ENCODE data around the gene ZNF785.
A peak's percentile ranks its signal among the peaks of the same experiment; 100 is the strongest.

Gene ZNF785

DNA sequence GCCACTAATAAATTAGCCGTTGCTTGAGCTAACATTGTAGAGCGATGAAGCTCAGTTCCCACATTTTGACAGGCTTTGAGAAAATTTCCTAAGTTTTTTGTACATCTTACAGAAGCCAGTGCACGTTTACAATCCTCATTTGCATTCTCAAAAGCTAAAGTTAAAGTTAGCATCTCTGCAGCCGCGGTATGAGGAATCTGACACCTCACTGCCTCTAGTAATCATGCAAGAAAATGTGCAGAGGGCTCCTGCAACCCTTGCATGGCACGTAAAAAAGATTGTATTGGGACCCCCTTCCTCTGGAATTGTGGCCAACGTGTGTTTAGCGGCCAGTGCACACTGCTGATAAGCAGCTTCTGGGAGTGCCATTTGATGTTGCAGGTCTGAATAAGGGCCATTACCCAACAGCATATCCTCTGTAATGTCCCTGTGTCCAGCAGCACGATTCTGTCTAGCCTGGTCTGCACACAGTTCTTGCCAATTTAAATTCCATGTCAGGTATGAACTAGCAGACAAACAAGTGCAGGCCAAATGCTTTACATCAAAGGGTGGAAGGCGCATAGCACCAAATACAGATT is 37.0 kb upstream of the ZNF785 start:
- H3K9me3 ChIP-seq (ENCODE audit: insufficient read depth, low read length), result peaks cover 11% of the 10 kb centered on the region; the same call in 1 of the 2 replicates
- no peak for DNase-seq (ENCODE audit: low read depth, low spot score)
- H3K36me3 ChIP-seq (ENCODE audit: insufficient read depth, insufficient read length, low read length), result no peaks in the 10 kb centered on the region
- TF ChIP-seq SUZ12 (IDR thresholded peaks at IDR 0.05; ENCODE audit: extremely low read depth, insufficient read depth, insufficient read length), result no peak
- TF ChIP-seq YY1 (IDR thresholded peaks at IDR 0.05; ENCODE audit: insufficient read depth, insufficient read length), result no peak
- TF ChIP-seq ZNF274 (IDR thresholded peaks at IDR 0.05; ENCODE audit: low read depth, low read length), result no peak
- H3K4me3 ChIP-seq (ENCODE audit: insufficient read length, low read depth), result no peak overlapping the region
- no peak overlapping the region for H3K9ac ChIP-seq (ENCODE audit: insufficient read length, low read depth)
- H3K4me1 ChIP-seq (ENCODE audit: insufficient read depth, insufficient read length), result no peaks in the 10 kb centered on the region
- no peaks in the 10 kb centered on the region for H3K27me3 ChIP-seq (ENCODE audit: insufficient read depth, insufficient read length)

DNA sequence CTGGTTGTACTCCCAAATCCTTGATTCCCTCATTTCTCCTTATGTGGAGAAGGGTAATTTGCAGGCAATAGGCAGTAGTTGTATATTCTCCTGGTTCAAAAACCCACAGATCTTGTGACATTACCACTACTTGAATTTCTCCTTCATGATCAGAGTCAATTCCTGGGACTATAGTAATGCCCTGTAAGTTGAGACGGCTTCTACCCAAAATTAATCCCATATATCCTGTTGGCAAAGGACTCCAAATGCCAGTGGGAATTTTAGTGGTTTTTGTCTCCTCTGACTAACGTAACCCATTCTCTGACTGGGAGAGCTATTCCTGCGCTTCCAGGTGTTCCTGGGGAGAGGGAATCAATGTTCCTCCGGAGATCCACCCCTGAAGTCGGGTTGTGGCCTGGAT is 36.3 kb upstream of the ZNF785 start:
- no peak for TF ChIP-seq ZNF274 (IDR thresholded peaks at IDR 0.05; ENCODE audit: low read depth, low read length)
- TF ChIP-seq YY1 (IDR thresholded peaks at IDR 0.05; ENCODE audit: insufficient read depth, insufficient read length), result no peak
- TF ChIP-seq SUZ12 (IDR thresholded peaks at IDR 0.05; ENCODE audit: extremely low read depth, insufficient read depth, insufficient read length), result no peak
- no peak overlapping the region for H3K4me3 ChIP-seq (ENCODE audit: insufficient read length, low read depth)
- H3K4me1 ChIP-seq (ENCODE audit: insufficient read depth, insufficient read length), result no peaks in the 10 kb centered on the region
- DNase-seq (ENCODE audit: low read depth, low spot score), result no peak
- H3K27me3 ChIP-seq (ENCODE audit: insufficient read depth, insufficient read length), result no peaks in the 10 kb centered on the region
- H3K9me3 ChIP-seq (ENCODE audit: insufficient read depth, low read length), result peaks cover 11% of the 10 kb centered on the region; the same call in 1 of the 2 replicates
- H3K36me3 ChIP-seq (ENCODE audit: insufficient read depth, insufficient read length, low read length), result no peaks in the 10 kb centered on the region
- no peak overlapping the region for H3K9ac ChIP-seq (ENCODE audit: insufficient read length, low read depth)

DNA sequence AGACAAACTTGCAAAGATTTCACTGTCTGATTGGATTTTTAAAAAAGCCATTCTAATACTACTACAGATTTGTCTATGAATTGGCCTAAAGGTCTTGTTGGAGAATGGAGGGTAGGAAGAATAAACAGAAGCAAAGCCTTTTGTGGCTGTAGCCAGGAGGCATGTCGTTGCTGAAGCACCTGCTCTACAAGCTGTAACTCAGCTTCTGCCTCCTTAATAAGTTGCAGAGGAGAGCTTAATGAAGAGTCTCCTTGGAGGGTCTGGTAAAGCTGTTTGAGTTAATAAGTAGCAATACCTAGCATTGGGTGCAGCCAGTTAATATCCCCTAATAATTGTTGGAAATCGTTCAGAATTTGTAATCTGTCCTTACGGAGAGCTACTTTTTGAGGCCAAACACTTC is 34.7 kb upstream of the ZNF785 start:
- Histone ChIP-seq H3K36me3 (ENCODE audit: insufficient read depth, insufficient read length, low read length) (no peaks in the 10 kb centered on the region), H3K9me3 (ENCODE audit: insufficient read depth, low read length) (peaks cover 11% of the 10 kb centered on the region; the same call in 1 of the 2 replicates), H3K4me3 (ENCODE audit: insufficient read length, low read depth) (no peak overlapping the region), H3K4me1 (ENCODE audit: insufficient read depth, insufficient read length) (peaks cover 3% of the 10 kb centered on the region), H3K27me3 (ENCODE audit: insufficient read depth, insufficient read length) (no peaks in the 10 kb centered on the region), H3K9ac (ENCODE audit: insufficient read length, low read depth) (no peak overlapping the region)
- DNase-seq (ENCODE audit: low read depth, low spot score), result no peak
- TF ChIP-seq SUZ12 (IDR thresholded peaks at IDR 0.05; ENCODE audit: extremely low read depth, insufficient read depth, insufficient read length), result no peak

DNA sequence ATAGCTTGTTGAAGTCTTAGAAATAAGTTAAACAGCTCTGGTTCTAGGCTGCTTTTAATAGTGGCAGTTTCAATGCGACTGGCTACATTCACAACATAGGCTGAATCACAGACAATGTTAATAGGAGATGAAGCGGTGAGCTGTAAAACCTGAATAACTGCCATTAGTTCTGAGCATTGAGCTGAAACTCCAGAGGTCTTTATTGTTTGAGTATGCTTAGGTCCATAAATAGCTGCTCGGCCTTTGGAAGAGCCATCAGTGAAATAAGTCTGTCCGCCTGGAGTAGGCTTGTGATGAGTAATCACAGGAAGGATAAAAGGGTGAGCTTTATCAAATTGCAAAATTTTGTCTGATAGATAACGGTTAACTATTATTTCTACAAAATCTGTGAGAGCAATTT is 34.1 kb upstream of the ZNF785 start:
- no peak for DNase-seq (ENCODE audit: low read depth, low spot score)
- TF ChIP-seq SUZ12 (IDR thresholded peaks at IDR 0.05; ENCODE audit: extremely low read depth, insufficient read depth, insufficient read length) (no peak), YY1 (IDR thresholded peaks at IDR 0.05; ENCODE audit: insufficient read depth, insufficient read length) (no peak), ZNF274 (IDR thresholded peaks at IDR 0.05; ENCODE audit: low read depth, low read length) (no peak)
- no peak overlapping the region for H3K4me3 ChIP-seq (ENCODE audit: insufficient read length, low read depth)
- H3K36me3 ChIP-seq (ENCODE audit: insufficient read depth, insufficient read length, low read length), result no peaks in the 10 kb centered on the region
- H3K27me3 ChIP-seq (ENCODE audit: insufficient read depth, insufficient read length), result no peaks in the 10 kb centered on the region
- H3K9ac ChIP-seq (ENCODE audit: insufficient read length, low read depth), result no peak overlapping the region
- peaks cover 3% of the 10 kb centered on the region for H3K4me1 ChIP-seq (ENCODE audit: insufficient read depth, insufficient read length)
- peaks cover 11% of the 10 kb centered on the region; the same call in 1 of the 2 replicates for H3K9me3 ChIP-seq (ENCODE audit: insufficient read depth, low read length)

DNA sequence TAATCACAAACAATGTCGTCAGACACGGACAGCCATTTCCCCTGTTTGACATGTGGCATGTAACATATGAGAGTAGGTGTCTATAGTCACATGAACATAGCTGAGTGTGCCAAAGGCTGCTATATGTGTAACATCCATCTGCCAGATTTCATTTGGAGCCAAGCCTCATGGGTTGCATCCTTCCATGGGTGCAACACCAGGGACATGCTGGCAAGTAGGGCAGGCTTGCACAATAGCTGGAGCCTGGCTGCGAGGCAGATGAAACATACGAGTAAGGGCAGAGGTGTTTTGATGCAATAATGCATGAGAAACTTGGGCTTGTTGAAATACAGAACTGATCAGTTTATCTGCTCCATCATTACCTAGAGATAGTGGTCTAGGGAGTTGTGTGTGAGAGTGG is 33.7 kb upstream of the ZNF785 start:
- Histone ChIP-seq H3K9ac (ENCODE audit: insufficient read length, low read depth) (no peak overlapping the region), H3K4me1 (ENCODE audit: insufficient read depth, insufficient read length) (peaks cover 3% of the 10 kb centered on the region), H3K36me3 (ENCODE audit: insufficient read depth, insufficient read length, low read length) (no peaks in the 10 kb centered on the region), H3K27me3 (ENCODE audit: insufficient read depth, insufficient read length) (no peaks in the 10 kb centered on the region), H3K9me3 (ENCODE audit: insufficient read depth, low read length) (peaks cover 7% of the 10 kb centered on the region; the same call in 1 of the 2 replicates), H3K4me3 (ENCODE audit: insufficient read length, low read depth) (no peak overlapping the region)
- no peak for TF ChIP-seq ZNF274 (IDR thresholded peaks at IDR 0.05; ENCODE audit: low read depth, low read length)
- TF ChIP-seq SUZ12 (IDR thresholded peaks at IDR 0.05; ENCODE audit: extremely low read depth, insufficient read depth, insufficient read length), result no peak
- TF ChIP-seq YY1 (IDR thresholded peaks at IDR 0.05; ENCODE audit: insufficient read depth, insufficient read length), result no peak
- no peak for DNase-seq (ENCODE audit: low read depth, low spot score)

DNA sequence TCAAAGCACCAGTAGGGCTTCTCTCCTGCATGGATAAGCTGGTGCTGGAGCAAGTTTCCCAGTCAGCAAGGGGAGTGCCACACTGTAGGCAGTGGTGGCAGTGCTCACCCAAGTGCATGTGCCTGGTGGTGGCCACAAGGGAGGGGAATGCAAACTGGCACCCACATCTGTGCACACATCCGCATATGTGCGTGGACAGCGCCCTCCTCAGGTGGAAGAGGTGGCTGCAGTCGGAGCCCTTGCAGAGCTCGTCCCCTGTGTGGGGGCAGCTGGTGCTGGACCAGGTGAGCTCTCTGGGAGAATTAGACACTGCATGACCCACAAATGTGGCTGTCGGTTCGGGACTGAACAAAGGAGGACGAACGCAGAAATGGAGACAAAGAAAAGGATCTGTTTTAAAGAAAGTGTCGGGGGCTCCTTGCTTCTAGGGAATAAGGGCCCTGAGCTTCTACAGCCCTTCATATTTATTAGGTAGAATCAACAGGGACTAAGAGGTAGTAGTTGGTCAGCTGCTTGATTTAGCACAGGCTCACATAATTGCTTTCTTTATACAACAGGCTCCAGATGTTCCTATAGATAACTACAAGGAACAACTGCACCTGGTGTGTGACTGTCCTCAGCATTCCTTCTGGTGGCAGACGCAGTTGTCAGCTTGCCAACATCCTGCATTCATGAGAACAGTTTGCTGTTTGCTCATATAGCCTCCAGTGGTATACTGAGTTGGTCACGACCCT is 30.0 kb upstream of the ZNF785 start:
- DNase-seq (ENCODE audit: low read depth, low spot score), result peak; percentile 68
- TF ChIP-seq YY1 (IDR thresholded peaks at IDR 0.05; ENCODE audit: insufficient read depth, insufficient read length), result no peak
- TF ChIP-seq SUZ12 (IDR thresholded peaks at IDR 0.05; ENCODE audit: extremely low read depth, insufficient read depth, insufficient read length), result no peak
- TF ChIP-seq ZNF274 (IDR thresholded peaks at IDR 0.05; ENCODE audit: low read depth, low read length), result no peak

DNA sequence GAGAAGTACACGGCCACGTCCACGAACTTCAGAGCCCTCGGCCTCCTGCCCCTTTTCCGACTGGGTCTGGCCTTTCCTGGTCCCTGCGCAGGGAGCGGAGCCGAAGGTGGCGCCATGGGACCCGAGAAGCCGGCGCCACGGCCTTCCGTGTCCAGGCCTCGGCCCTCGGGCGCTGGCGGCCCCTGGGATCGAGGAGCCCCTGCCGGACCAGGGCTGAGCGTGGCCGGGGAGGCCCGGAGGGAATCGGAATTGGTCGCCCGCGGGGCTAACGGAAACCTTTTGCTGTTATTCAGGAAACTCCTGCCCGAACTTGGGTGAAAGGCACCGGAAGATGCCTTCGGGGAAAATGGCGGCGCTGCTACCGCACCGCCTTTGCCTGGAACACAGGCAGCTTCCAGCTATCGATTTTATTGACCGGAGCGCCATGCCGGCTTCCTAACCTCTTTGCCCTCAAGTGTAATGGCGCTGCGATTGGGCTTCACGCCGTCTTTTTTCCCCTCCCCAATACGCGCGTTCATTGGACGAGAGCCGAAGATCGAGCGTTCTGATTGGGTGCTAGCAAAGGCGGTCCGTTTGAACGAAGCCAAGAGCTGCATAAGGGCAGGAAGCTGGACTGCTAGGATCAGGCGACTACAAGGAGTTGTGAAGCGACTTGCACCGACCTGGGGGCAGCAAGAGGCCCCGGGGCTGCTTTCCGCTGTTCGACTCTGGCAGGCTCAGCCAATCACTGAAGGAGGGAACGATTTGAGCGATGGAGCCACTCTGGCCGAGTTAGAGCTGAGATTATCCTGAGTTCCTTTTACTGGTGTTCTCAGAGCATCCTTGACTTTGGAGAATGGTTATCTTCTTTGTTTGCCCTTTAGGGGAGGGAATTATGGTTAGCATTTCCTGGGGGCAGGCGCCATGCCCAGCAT is 24.7 kb upstream of the ZNF785 start, which contains the start of gene ZNF689:
TSS of gene ZNF689 (minus strand) at position 464 of the 914 bp plus-strand sequence. CDS start at position 116, 348 bp downstream.
- H3K27me3 ChIP-seq (ENCODE audit: insufficient read depth, insufficient read length), result no peaks in the 10 kb centered on the region
- H3K4me1 ChIP-seq (ENCODE audit: insufficient read depth, insufficient read length), result peaks cover 3% of the 10 kb centered on the region
- TF ChIP-seq YY1 (IDR thresholded peaks at IDR 0.05; ENCODE audit: insufficient read depth, insufficient read length), result peak; percentile 98
- no peak for TF ChIP-seq ZNF274 (IDR thresholded peaks at IDR 0.05; ENCODE audit: low read depth, low read length)
- no peaks in the 10 kb centered on the region for H3K9me3 ChIP-seq (ENCODE audit: insufficient read depth, low read length)
- H3K4me3 ChIP-seq (ENCODE audit: insufficient read length, low read depth), result peak within 1 kb of the TSS; percentile 95
- peak; percentile 99 for DNase-seq (ENCODE audit: low read depth, low spot score)
- H3K36me3 ChIP-seq (ENCODE audit: insufficient read depth, insufficient read length, low read length), result peaks cover 30% of the 10 kb centered on the region
- peak within 1 kb of the TSS; percentile 95 for H3K9ac ChIP-seq (ENCODE audit: insufficient read length, low read depth)

More for the DNA sequence above, 30.0 kb upstream of the ZNF785 start:
- Histone ChIP-seq H3K9me3 (ENCODE audit: insufficient read depth, low read length) (no peaks in the 10 kb centered on the region), H3K9ac (ENCODE audit: insufficient read length, low read depth) (no peak overlapping the region), H3K4me3 (ENCODE audit: insufficient read length, low read depth) (no peak overlapping the region), H3K27me3 (ENCODE audit: insufficient read depth, insufficient read length) (no peaks in the 10 kb centered on the region), H3K36me3 (ENCODE audit: insufficient read depth, insufficient read length, low read length) (no peaks in the 10 kb centered on the region), H3K4me1 (ENCODE audit: insufficient read depth, insufficient read length) (peaks cover 3% of the 10 kb centered on the region)
